Hematopoietic multipotent progenitor cell treated with erythropoietin and hydrocortisone succinate and interleukin-3 and kit ligand, for 8 days (in vitro differentiated cells): ENCODE data around the gene ELOVL6.
A peak's percentile ranks its signal among the peaks of the same experiment; 100 is the strongest.
"Not testable (repeated sequence)": the region's sequence is repeated elsewhere in the genome, so short reads cannot be mapped to it uniquely, and the experiment has no call there.

ENCODE experiments used
- DNase-seq: peaks from one replicate; pipeline ENCODE4 v3.0.0-alpha.2; 2015

ELOVL6 gene

GRCh38 chr4:110071466-110071865 is 126.9 kb downstream of the ELOVL6 start:
- DNase-seq, result no peak

GRCh38 chr4:110068248-110068647 is 130.2 kb downstream of the ELOVL6 start:
- no peak for DNase-seq

GRCh38 chr4:110064934-110065333 is 133.5 kb downstream of the ELOVL6 start:
- no peak for DNase-seq

DNA sequence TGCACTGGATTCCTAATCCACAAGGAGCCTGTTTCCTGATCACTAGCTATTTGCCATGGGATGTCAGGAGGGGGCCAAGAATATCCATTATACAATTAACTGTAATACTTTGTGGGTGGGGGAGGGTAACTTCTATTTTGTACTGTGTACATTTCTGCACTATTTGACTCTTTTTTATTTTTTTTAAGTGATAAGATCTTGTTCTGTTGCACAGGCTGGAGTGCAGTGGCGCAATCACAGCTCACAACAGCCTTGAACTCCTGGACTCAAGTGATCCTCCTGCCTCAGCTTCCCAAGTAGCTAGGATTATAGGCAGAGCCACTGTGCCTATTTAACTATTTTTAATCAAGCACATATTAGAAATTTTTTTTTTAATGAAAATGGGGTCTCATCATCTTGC is 134.1 kb downstream of the ELOVL6 start:
- DNase-seq, result no peak

DNA sequence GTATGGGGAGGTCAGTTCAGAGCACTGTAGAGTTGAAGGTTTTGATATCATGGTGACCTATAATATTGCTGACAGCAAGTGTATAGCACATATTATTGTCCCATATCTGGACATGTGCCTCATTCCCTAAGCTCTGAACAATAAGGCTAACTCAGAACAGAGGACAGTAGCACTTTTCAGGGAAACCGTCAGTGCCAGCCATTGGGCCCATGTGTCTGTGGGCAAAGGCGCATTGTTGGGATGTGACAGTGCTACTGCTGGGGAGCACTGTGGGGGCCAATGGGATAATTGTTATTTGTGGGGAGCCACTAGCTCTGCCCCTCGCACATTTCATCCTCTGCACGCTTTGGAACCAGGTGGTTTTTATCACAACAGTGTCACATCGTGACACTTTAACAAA is 136.2 kb downstream of the ELOVL6 start:
- DNase-seq, result no peak

- DNase-seq, result peak; percentile 54
Measured at GRCh38 chr4:110061076-110061475, 137.3 kb downstream of the ELOVL6 start.

DNA sequence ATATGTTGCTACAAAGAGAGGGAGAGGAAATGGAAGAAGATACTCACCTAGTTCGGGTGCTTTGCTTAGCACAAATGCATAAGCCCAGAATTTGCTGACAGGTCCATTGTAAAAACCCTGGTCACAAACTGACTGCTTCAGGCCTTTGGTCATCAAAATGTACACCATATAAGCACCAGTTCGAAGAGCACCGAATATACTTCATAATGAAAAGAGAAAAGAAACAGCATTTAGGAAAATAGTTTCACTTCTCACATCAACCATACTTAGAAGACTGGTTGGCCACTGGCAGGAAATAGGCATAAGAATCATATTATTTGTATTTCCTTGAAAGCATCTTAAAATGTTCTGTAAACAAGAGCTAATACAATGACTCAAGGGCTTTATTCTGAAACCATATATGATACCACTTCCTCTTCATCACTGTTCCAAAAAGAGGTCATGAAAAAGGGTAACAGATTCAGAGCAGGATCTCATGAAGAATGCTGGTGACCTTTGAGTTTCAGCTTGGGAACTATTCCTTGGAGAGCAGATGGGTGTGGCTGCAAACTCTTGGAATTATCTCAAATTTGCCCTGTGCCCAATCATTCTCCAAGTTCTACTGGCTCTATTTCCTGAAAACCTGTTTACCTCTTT is 138.7 kb downstream of the ELOVL6 start:
- no peak for DNase-seq

GRCh38 chr4:110058677-110059076 is 139.7 kb downstream of the ELOVL6 start:
- DNase-seq, result no peak

DNA sequence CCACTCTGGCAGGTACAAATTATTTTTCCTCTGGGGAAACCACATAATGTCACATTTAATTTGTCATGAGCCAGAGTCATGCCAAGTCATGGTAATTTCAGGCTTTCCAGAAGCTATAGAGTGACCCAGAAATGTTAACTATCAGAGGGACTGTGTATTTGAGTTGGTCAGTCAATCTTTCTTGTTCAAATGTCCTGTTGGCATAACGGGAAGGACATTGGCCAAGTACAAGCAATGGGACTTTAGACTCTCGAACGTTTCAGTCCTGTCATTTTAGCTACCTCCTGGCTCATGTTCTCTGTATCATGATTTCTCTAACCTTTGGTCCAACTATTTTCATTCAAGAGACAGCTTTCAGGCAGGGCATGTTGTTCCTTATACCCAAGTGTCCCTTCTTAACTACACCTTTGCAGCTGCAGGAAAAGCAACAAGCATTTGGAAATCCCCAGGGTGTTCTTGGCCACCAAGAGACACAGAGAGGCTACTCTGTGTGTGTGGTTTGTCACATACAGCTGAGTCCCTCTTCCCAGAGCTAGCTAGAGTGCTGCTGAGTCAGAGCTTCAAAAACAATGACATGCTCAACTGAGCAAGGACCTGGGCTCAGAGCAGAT is 143.2 kb downstream of the ELOVL6 start:
- DNase-seq, result no peak

GRCh38 chr4:110049951-110050925 is 148.2 kb downstream of the ELOVL6 start:
- peak; percentile 69 for DNase-seq

GRCh38 chr4:110046588-110047049 is 151.8 kb downstream of the ELOVL6 start:
- no peak for DNase-seq

- no peak for DNase-seq
Measured at GRCh38 chr4:110042545-110043517, 155.6 kb downstream of the ELOVL6 start.

- DNase-seq, result no peak
Measured at GRCh38 chr4:110041735-110042134, 156.7 kb downstream of the ELOVL6 start.

DNA sequence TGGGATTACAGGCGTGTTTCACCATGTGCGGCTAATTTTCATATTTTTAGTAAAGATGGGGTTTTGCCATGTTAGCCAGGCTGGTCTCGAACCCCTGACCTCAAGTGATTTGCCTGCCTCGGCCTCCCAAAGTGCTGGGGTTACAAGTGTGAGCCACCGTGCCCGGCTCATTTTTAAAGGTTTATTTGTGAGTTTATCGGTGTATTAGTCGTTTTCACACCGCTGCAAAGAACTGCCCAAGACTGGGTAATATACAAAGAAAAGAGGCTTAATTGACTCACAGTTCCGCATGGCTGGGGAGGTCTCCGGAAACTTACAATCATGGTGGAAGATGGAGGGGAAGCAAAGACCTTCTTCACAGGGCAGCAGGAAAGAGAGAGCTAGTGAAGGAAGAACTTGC is 159.3 kb downstream of the ELOVL6 start:
- DNase-seq, result not testable (repeated sequence)

- no peak for DNase-seq
Measured at GRCh38 chr4:110034026-110034393, 164.4 kb downstream of the ELOVL6 start.

GRCh38 chr4:110033355-110034025 is 164.9 kb downstream of the ELOVL6 start:
- DNase-seq, result no peak

DNA sequence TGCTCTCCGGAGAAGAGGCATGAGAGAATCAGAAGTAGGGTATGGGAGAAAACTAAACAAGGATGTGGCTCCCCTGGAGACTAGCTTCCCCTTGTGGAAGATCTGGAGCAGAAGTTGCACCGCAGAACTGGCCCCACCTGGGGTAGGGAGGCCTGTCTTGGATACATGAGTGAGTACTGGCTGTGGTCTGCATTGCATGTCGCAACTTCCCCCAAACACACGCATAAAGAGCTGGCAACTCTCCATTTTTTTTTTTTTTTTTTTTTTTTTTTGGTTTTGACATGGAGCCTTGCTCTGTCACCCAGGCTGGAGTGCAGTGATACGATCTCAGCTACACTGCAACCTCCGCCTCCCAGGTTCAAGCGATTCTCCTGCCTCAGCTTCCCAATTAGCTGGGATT is 165.8 kb downstream of the ELOVL6 start:
- no peak for DNase-seq

GRCh38 chr4:110025718-110026117 is 172.7 kb downstream of the ELOVL6 start:
- DNase-seq, result no peak

GRCh38 chr4:110025056-110025455 is 173.4 kb downstream of the ELOVL6 start:
- DNase-seq, result no peak

GRCh38 chr4:110022457-110022856 is 176.0 kb downstream of the ELOVL6 start:
- no peak for DNase-seq

DNA sequence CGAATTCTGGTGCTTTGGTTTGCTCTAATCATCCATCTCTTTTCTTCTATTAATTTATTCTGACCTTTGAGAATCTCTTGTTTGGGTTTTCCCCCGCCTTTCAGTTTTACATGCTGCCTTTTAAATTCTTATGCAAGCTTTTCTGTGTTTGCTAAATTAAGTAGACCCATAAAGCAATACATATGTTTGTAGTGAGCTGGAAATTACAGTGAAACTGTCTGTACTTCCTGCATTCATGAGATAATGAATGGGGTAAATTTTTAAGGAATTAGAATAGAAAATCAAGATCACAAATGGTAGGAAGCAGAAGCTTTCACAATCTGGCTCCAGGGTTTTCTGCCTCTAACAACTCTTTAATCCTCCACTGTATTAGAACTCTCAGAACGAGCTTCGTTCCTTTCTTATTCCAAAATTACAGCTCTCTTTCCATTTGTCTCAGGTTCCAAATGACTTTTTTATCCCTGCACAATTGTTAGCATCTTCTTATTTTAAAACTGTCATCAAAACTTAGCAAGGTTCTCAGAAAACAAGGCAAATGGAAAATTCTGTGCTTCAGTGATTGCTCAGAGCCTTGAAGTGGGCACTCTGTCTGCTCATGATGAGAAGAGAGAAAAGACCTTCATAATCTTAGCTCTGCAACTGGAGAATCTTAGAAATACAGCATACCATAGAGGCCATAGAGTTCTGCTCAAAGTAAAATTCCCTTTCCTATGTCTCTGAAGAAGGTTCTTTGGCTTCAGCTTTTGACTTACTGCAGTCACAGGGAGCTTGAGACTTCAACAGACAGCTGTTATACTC is 177.6 kb downstream of the ELOVL6 start:
- no peak for DNase-seq
